ENCODE measurements around the gene MYH14.

GRCh38 chr19:50266896-50267295, 63.5 kb downstream of the MYH14 start:
- TF ChIP-seq, protein P1, sequence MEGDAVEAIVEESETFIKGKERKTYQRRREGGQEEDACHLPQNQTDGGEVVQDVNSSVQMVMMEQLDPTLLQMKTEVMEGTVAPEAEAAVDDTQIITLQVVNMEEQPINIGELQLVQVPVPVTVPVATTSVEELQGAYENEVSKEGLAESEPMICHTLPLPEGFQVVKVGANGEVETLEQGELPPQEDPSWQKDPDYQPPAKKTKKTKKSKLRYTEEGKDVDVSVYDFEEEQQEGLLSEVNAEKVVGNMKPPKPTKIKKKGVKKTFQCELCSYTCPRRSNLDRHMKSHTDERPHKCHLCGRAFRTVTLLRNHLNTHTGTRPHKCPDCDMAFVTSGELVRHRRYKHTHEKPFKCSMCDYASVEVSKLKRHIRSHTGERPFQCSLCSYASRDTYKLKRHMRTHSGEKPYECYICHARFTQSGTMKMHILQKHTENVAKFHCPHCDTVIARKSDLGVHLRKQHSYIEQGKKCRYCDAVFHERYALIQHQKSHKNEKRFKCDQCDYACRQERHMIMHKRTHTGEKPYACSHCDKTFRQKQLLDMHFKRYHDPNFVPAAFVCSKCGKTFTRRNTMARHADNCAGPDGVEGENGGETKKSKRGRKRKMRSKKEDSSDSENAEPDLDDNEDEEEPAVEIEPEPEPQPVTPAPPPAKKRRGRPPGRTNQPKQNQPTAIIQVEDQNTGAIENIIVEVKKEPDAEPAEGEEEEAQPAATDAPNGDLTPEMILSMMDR (IDR thresholded peaks at IDR 0.05) = no peak
- TF ChIP-seq POLR2A (IDR thresholded peaks at IDR 0.05) = no peak
- no peak for TF ChIP-seq EP300 (IDR thresholded peaks at IDR 0.05)
